Cardiac septum (tissue), 1 donor: ENCODE data around the gene ZNF385B. TPM values are rescaled to one million over a fixed set of nuclear protein-coding genes. Genes with fewer than 3 reads are reported as not detected.
"Not testable (repeated sequence)": the region's sequence is repeated elsewhere in the genome, so short reads cannot be mapped to it uniquely, and the experiment has no call there.

Experiments used
- DNase-seq: peaks from one replicate; pipeline ENCODE4 v3.0.0-alpha.2; 2020; ENCODE audit warnings: low spot score
- intact Hi-C: fragments of 100-400 bp; cut with DNase I; formaldehyde crosslinking; loops from one replicate; pipeline ENCODE4 v1.14.0; 2022
- long read RNA-seq: library from polyadenylated mRNA; unstranded; transcript quantifications from one replicate; pipeline ENCODE4 v2.0.0, GENCODE V29; 2021
- total RNA-seq: library from RNA; stranded (reverse); fragmentation: NEBNext Ultra II Directional; extraction: Animal tissue kit (Norgen Biotek cat#: 25700); gene quantifications from one replicate; pipeline ENCODE4 v1.2.1, GENCODE V29; 2021
- donor health status: DM: no; HTN: no; CAD: no.

The ZNF385B gene
- 6.7 TPM for total RNA-seq
- long read RNA-seq, partial matches to known transcripts: 0 of 6 reads
- long read RNA-seq, other reads (novel, unspliced or antisense): 5 of 6 reads

DNA sequence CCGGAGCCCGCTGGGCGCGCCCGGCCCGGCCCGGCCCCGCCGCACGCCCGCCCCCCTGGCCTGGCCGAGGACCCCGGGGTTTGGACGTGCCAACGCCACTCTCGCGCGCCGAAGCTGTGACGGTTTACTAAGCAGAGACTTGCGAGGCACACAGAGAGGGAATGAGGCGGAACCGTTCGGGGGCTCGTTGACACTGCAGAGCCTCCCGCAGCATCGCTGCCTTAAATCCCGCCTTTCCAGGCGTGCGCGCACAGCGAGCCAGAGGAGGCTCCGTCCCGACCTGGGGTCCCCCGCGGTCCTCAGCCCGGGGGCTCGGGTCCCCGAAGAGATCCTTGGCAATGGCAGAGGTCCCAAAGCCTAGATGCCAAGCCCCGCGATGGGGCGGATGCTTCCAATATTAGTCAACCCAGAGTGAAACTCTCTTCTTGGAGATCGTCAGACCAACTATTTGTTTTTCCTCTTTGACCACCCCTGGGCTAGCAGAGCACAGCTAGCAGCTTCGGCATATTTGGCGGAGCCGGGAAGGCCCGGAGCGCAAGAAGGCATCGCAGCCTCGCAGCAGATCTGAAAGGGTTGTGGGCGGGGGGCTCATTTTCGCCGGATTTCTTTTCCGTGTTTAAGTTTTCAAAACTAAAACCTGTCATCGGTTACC, at the start of gene ZNF385B:
ZNF385B (minus strand) TSS at position 197 of the 652 bp plus-strand sequence.
- no peak for DNase-seq
- intact Hi-C loops: no loop called here

DNA sequence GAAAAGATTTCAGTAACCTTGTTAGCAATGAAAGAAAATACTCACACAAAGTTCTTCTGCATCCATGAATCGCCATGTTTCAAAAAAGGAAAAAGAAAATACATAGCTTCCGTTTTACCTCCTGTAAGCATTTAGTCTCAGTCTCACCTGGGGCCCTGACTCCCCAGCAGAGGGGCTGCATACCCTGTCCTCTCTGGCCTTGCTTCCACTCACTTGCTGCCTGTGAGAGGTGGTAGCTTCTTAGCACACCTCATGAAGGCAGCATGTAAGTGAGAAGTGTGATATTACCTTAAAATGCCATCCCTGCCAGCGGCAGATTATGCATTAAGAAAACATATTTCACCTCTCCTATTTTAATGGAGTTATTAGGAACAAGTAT, 49.3 kb upstream of the ZNF385B start:
- DNase-seq: no peak
- intact Hi-C loops: no loop called here

DNA sequence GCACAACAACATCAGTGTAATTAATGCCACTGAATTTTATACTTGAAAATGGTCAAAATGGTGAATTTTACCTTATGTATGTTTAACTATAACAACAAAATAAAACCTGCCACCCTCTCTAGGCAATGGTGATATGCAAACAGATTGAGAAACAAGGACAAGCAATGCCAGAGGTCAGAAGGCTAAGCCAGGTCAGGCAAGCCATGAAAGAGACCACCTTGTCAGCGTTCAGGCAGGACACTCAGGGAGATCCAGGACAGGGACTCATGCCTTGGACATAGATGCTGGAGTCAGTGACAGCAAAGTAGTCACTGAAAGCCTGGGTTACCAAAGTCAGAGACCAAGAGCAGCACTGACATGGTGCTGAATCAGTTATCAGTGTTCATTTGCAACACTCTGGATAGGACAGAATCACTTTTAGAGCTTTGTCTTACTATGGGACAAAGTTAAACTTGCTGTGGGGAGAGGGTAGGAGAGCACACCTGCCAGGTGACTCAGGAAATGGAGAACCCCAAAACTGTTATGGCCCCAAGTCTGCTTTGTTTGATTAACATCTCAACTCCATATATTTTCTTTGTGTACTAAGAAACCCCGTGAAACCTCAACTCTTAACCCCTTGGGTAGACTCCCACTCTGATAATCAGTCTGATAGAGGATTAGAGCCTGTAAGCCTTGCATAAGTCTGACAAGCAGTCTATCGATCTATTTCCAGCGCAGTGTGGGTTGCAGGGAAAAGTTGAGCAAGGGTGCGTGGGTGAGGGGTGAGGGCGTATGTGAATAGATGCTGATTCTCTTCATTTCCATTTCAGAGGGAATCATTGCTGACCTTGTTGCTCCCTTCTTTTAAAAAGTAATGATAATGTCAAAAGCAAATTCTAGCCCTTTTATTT, 48.7 kb upstream of the ZNF385B start:
- intact Hi-C loops: no loop called here
- no peak for DNase-seq

DNA sequence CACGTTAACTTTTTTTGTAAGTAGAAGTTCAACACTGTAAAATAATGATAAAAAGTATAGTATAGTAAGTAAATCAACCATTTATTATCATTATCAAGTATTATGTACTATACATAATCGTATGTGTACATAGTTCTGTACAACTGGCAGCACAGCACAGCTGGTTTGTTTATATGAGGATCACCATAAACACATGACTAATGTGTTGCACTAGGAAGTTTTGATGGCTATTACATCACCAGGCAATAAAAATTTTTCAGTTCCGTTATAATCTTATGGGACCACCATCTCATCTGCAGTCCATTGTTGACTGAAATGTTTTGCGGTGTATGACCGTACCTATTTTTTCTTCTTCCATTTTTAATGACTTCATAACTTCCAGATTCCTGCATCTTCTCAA, 39.2 kb upstream of the ZNF385B start:
- no peak for DNase-seq
- intact Hi-C loops: no loop called here

DNA sequence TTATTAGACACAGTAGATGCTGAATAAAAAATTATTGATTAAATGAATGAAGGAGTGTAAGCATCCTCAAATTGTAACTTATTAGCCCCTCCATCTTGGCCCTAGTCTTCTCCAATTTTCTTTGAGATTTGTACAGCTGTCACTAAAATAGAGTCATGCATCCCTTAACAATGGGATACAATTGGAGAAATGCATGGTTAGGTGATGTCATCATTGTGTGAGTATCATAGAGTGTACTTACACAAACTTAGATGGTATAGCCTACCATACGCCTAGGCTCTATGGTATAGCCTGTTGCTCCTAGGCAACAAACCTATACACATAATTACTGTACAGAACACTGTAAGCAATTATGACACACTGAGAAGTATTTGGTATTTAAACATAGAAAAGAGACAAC, 38.3 kb upstream of the ZNF385B start:
- intact Hi-C loops: no loop called here
- DNase-seq: no peak

DNA sequence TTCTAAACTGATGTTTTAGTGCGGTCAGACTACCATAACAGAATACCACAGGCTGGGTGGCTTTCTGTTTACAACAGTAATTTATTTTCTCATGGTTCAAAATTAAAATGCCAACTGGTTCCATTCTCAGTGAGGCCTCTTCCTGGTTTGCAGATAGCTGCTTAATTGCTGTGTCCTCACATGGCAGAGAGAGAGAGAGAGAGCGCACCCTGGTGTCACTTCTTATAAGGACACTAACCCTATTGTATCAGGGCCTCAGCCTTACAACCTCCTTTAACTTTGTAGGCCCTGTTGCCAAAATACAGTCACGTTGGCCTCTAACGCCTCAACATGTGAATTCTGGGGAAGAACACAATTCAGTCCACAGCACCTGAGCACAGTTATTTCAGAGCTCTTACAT, 37.5 kb upstream of the ZNF385B start:
- intact Hi-C loops: no loop called here
- no peak for DNase-seq

DNA sequence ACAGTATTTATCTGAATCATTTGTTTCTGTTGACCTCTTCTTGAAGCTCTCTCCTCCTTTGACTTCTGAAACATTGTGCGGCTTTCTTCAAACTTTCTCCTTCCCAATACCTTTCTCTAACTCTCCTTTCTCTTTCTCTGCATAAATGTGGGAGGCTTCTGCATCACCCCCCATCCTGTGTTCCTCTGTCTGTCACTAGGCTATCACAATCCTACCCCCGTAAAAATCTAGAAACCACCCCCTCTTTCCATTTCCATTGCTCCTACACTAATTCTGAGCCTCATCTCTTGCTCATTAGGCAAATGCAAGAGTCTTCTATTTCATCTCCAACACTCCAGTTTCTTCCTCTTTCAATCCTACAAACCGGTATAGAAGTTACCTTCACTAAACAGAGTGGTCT, 32.2 kb upstream of the ZNF385B start:
- intact Hi-C loops: no loop called here
- DNase-seq: no peak

DNA sequence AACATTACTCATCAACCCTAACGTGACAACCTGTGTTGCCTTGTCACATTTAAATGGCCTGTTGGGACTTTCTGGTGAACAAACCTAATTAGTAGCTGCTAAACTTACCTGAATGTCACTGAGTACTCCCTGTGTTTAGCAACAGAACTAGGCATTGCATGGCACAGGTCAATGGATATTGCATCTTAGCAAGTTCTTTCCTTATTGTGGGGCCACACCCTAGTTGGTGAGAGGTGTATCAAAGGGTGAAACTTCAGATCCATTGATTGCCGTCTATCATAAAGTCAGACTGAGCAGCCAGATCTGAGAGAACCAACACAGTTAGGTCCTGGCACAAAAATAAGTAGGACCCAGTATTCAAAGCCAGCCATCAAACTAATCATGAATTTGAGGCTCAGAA, 29.8 kb upstream of the ZNF385B start:
- intact Hi-C loops: no loop called here

DNA sequence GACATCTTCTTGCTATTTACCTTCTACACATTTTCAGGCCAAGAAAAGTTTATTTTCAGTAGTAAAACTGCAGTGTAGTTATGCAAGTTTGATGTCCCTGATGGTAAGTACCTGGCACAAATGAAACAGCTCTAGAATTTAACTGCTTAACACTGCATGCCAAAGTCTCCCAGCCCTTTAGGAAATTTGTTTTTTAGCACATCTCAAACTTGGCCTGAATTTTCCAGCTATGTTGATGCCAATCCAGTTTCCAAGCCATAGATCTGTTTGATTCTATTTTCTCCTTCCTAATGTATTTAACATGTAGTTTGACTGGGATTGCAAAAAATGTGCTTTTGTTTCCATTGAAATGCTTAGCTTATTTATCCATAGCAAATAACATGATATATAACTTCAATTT, 29.3 kb upstream of the ZNF385B start:
- intact Hi-C loops: no loop called here
- DNase-seq: no peak

More for the DNA sequence above, 29.8 kb upstream of the ZNF385B start:
- no peak for DNase-seq

GRCh38 chr2:179888642-179889041, 27.2 kb upstream of the ZNF385B start:
- DNase-seq, intact Hi-C loops: not testable (repeated sequence)

DNA sequence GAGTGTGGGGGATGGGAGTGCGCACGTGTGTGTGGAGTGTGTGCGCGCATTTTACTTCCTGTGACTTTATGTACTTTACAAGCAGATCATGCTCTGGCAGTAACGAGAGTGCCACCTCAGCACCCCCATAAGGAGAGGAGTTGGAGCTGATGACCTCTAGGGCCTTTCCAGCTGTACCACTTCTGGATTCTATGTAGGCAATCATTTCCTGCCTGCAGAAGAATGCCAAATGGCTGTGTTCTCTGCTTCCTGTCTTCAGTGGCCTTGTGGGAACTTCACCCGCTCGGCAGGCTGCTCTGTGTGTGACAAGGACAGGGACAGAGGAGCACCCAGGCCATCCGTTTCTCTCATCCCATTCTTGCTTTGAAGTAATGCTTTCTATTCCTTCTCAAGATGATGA, 22.8 kb upstream of the ZNF385B start:
- intact Hi-C loops: no loop called here
- no peak for DNase-seq

DNA sequence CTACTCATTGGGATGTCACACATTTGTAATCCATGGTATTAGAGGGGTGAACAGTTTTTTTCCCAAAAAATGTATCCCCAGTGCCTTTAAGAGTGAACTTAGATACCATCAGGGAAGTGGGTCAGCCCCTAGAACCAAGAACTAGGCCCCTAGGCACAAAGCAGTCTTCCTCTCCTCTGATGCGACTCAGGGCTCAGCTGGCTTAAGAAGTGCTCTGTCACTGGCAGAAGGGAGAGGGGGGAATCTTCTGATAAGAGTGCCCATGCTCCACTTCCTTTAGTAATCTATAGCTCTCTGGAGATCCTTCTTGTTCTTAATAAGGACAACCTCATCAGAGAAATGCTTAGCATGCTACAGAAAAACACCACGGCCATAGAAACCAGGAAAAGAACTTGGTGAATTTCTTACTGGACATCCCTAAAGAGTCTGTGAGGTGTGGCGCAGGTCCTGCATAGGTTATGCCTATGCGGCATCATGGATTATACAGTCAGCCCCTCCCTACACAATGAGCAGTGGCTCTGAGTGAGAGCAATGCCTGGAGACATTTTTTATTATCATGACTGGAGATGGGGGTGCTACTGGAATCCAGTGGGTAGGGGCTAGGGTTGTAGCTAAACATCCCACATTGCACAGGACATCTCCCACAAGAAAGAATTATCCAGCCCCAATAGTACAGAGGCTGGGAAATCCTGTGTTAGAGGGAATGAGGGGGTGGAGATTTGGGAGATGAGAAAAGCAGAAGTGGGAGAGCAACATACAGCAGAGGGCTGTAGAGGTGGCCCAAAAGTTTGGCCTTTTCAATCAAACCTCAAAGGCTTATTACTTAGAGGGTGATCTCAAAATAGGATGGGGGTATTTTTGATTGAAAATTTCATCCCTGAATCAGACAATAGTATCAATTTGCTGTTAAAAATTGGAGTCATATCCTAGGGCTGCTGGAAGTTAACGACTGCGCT, 21.7 kb upstream of the ZNF385B start:
- no peak for DNase-seq
- intact Hi-C loops: no loop called here

GRCh38 chr2:179877601-179878364, 16.4 kb upstream of the ZNF385B start:
- no peak for DNase-seq
- intact Hi-C loops: no loop called here

DNA sequence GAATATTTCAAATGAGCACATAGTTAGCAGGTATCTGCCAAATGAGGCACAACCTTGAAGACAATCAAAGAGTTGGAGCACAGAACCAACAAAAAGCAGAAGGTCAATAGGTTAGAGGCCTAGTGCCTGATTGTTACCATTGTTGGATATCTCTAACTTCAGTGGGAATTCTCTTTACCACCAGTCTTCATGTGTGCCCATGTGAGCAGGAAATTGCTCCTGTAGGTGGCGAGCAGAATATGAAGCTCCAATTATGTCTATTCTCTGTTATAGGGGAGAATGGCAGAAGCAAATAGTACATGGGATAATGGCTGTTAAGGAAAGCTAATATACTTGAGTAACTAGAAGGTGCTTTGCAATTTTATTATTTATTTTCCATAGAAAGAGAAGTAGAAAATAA, 14.9 kb upstream of the ZNF385B start:
- no peak for DNase-seq
- intact Hi-C loops: no loop called here

- intact Hi-C loops: no loop called here
- DNase-seq: no peak
Observed at GRCh38 chr2:179875864-179876263, 14.5 kb upstream of the ZNF385B start.

- no peak for DNase-seq
- intact Hi-C loops: no loop called here
Observed at GRCh38 chr2:179862898-179863458, 1.6 kb upstream of the ZNF385B start.

GRCh38 chr2:179861027-179861415, 391 bp downstream of the ZNF385B start:
- no peak for DNase-seq
- intact Hi-C loops: no loop called here

DNA sequence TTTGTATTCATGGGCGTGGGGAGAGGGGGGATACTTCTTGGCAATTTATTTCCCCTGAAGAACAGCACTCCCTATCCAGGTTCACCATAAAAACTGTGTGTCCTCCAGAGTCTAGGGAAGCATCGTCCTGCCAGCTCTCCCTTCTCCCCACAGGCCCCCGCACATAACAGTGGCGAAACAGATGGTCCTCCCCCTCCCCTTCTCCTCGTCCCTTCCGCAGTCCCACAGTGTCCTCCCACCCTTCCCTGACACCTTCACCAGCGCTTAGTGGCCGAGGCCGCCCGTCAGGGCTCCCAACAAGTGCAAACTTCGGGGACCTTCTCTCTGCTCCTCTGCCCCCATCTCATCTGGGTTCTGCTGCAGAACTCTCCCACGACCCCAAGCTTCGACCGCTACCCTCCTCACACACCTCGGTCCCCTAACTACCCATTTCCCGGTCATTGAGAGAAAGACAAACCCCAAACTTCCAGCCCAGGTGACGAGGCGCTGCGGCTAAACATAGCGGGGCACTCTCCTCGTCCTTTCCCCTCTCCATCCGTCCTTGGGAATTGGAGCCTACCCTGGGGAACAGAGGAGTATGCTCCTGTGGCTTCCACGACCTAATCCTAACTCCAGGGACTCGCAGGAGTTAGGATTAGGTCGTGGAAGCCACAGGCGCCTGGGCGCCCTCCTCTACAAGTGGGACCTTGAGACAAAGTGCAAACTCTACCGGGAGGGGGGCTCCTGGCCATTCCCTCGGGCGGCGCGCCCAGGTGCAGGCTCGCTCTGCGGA, 971 bp downstream of the ZNF385B start:
- DNase-seq: no peak
- intact Hi-C loops: no loop called here
